Measurements from ENCODE around the gene KCNMB4. TPM values are rescaled to one million over a fixed set of nuclear protein-coding genes. Genes with fewer than 3 reads are reported as not detected.

KCNMB4 gene
- total RNA-seq, 1 experiment from 2014 or later, result 0.13 TPM

- CTCF ChIA-PET, result no interaction called here
- ATAC-seq (no peak), DNase-seq (ENCODE audit: low read depth, low spot score) (no peak)
- in situ Hi-C loops (cut with HindIII; ENCODE audit: low pct_unique_long_range_greater_than_20kb, low sequenced_read_pairs), result no loop called here
- intact Hi-C loops (cut with micrococcal nuclease; ENCODE audit: unreplicated experiment), result no loop called here
- TF ChIP-seq POLR2AphosphoS5 (IDR thresholded peaks at IDR 0.05; ENCODE audit: low read depth, low read length), result no peak
- TF ChIP-seq TCF7L2 (IDR thresholded peaks at IDR 0.05; ENCODE audit: low read depth, low read length), result no peak
- TF ChIP-seq SIN3A (IDR thresholded peaks at IDR 0.05; ENCODE audit: borderline replicate concordance, insufficient read depth, low read depth, low read length), result no peak
- TF ChIP-seq CTCF (IDR thresholded peaks at IDR 0.05), result no peak
- no peak for TF ChIP-seq REST (IDR thresholded peaks at IDR 0.05; ENCODE audit: insufficient read depth in 1 of 2, low read depth in 2 of 2, low read length in 1 of 2)
- BruUV-seq (replicated peaks), result no TSS peak
- H3K36me3 ChIP-seq (ENCODE audit: control insufficient read depth, insufficient read depth, low read length), result peaks cover 11% of the 10 kb centered on the region
- H3K27ac ChIP-seq (ENCODE audit: low read length), result no peak overlapping the region
- H3K4me1 ChIP-seq (ENCODE audit: control insufficient read depth, insufficient read depth, low read length), result no peaks in the 10 kb centered on the region
- no peaks in the 10 kb centered on the region for H3K27me3 ChIP-seq (ENCODE audit: control insufficient read depth, insufficient read depth, low read length)
- no peaks in the 10 kb centered on the region for H3K9me3 ChIP-seq (ENCODE audit: control insufficient read depth, insufficient read depth, low read depth, low read length)
- H3K4me3 ChIP-seq (ENCODE audit: low read depth in 2 of 2, low read length in 2 of 2), result no peak overlapping the region
- POLR2A ChIA-PET, result no interaction called here
These were observed 10.1 kb upstream of the KCNMB4 start for GRCh38 chr12:70355972-70356371.

- no peak for DNase-seq (ENCODE audit: low read depth, low spot score)
- no peaks in the 10 kb centered on the region for H3K4me1 ChIP-seq (ENCODE audit: control insufficient read depth, insufficient read depth, low read length)
- ChIA-PET CTCF (no interaction called here), POLR2A (no interaction called here)
- no peak overlapping the region for H3K4me3 ChIP-seq (ENCODE audit: low read depth in 2 of 2, low read length in 2 of 2)
- in situ Hi-C loops (cut with HindIII; ENCODE audit: low pct_unique_long_range_greater_than_20kb, low sequenced_read_pairs) (no loop called here), intact Hi-C loops (cut with micrococcal nuclease; ENCODE audit: unreplicated experiment) (no loop called here)
- H3K27ac ChIP-seq (ENCODE audit: low read length), result no peak overlapping the region
- TF ChIP-seq SIN3A (IDR thresholded peaks at IDR 0.05; ENCODE audit: borderline replicate concordance, insufficient read depth, low read depth, low read length) (no peak), REST (IDR thresholded peaks at IDR 0.05; ENCODE audit: insufficient read depth in 1 of 2, low read depth in 2 of 2, low read length in 1 of 2) (no peak), CTCF (IDR thresholded peaks at IDR 0.05) (no peak), POLR2AphosphoS5 (IDR thresholded peaks at IDR 0.05; ENCODE audit: low read depth, low read length) (no peak), TCF7L2 (IDR thresholded peaks at IDR 0.05; ENCODE audit: low read depth, low read length) (no peak)
- no TSS peak for BruUV-seq (replicated peaks)
- H3K9me3 ChIP-seq (ENCODE audit: control insufficient read depth, insufficient read depth, low read depth, low read length), result no peaks in the 10 kb centered on the region
- H3K27me3 ChIP-seq (ENCODE audit: control insufficient read depth, insufficient read depth, low read length), result peaks cover 18% of the 10 kb centered on the region
- no peak for ATAC-seq
- peaks cover 5% of the 10 kb centered on the region for H3K36me3 ChIP-seq (ENCODE audit: control insufficient read depth, insufficient read depth, low read length)
These were observed 6.5 kb upstream of the KCNMB4 start for GRCh38 chr12:70359458-70360197.
